ENCODE measurements around the gene EEFSEC. TPM values are rescaled to one million over a fixed set of nuclear protein-coding genes. Genes with fewer than 3 reads are reported as not detected.

Gene EEFSEC
- total and polyA plus RNA-seq, 2 of the 4 experiments (the other 2 are of a cell fraction) = 4.5 to 9.3 TPM

DNA sequence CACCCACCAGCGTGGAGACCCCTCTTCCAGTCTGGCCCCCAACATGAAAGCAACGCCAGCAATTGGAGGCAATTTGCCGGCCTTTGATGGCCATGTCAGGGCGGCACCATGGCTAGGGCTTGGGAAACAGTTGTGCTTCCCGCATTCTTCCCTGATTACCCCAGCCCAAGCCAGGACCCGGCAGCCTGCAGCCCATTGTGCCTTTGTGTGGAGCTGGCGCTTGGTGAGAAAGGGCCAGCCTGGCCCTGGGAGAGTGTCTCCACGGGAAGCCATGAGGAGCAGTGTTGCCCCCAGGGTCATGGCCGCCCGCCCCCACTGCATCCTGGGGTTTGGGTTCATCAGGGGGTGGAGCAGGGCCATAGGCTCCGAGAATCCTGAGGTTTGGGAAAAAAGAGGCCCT is 247.4 kb downstream of the EEFSEC start:
- Histone ChIP-seq H2BK5ac (ENCODE audit: low read depth, low read length, poor library complexity, severe bottlenecking) (no peak overlapping the region), H3K23ac (ENCODE audit: low read depth, low read length) (no peak overlapping the region), H2AK5ac (ENCODE audit: low read depth, low read length) (no peak overlapping the region), H2BK120ac (ENCODE audit: low read depth, low read length) (no peak overlapping the region), H2AFZ (replicated peaks; ENCODE audit: low read length, poor library complexity) (no peak overlapping the region), H2AK9ac (replicated peaks; ENCODE audit: low read depth, low read length, poor library complexity) (no peak overlapping the region), H3K56ac (ENCODE audit: extremely low read depth, insufficient read depth, low read length) (no peak overlapping the region), H3K18ac (ENCODE audit: low read depth, low read length) (no peak overlapping the region), H3K4me1 (ENCODE audit: control insufficient read depth, insufficient read depth, low read length) (peaks cover under 1% of the 10 kb centered on the region; the same call in 1 of the 2 replicates), H4K20me1 (ENCODE audit: insufficient read depth, low read length) (peaks cover 4% of the 10 kb centered on the region; the same call in 1 of the 2 replicates), H3K14ac (replicated peaks; ENCODE audit: low read depth, low read length) (no peak overlapping the region), H3K9ac (ENCODE audit: low read depth, low read length) (no peak overlapping the region), H3K9me1 (ENCODE audit: insufficient read depth, low read length) (peaks cover 4% of the 10 kb centered on the region; the same call in 1 of the 2 replicates), H3K4me2 (ENCODE audit: low read depth, low read length) (no peak overlapping the region), H3K36me3 (ENCODE audit: control insufficient read depth, insufficient read depth, low read length) (no peaks in the 10 kb centered on the region; the same call in 1 of the 2 replicates), H3K27ac (ENCODE audit: insufficient read depth, low read length) (no peak overlapping the region), H4K8ac (ENCODE audit: low read depth in 2 of 2, low read length in 2 of 2) (no peak overlapping the region), H2BK15ac (ENCODE audit: low read depth, low read length) (no peak overlapping the region), H3K9me3 (ENCODE audit: control insufficient read depth, insufficient read depth, low read length) (no peaks in the 10 kb centered on the region), H3K4ac (ENCODE audit: low read depth, low read length) (no peak overlapping the region), H2BK20ac (ENCODE audit: low read depth, low read length) (no peak overlapping the region), H3K27me3 (ENCODE audit: control insufficient read depth, insufficient read depth, low read length) (no peaks in the 10 kb centered on the region; the same call in 1 of the 2 replicates), H4K5ac (ENCODE audit: low read depth, low read length) (no peak overlapping the region), H4K91ac (ENCODE audit: insufficient read depth, low read depth, low read length) (no peak overlapping the region), H3K79me1 (ENCODE audit: low read depth in 1 of 2, low read length in 2 of 2) (no peaks in the 10 kb centered on the region), H3K4me3 (ENCODE audit: insufficient read depth, low read depth, low read length) (no peak overlapping the region)
- intact Hi-C loops (cut with micrococcal nuclease) (no loop called here), dilution Hi-C loops (cut with HindIII; ENCODE audit: low sequenced_read_pairs, unreplicated experiment) (no loop called here), in situ Hi-C loops (cut with MboI; ENCODE audit: low sequenced_read_pairs) (no loop called here)
- ATAC-seq (ENCODE audit: low read depth) (no peak), DNase-seq (no peak)
- ChIA-PET CTCF (interaction anchor here (0.6 kb wide), 1 partner anchor 184 kb away, joined by 3 read pairs; no protein-coding TSS in a partner anchor), POLR2A (ENCODE audit: unreplicated experiment) (no interaction called here)
- WGBS, 2 experiments (ENCODE audit: extremely low coverage in 2 of 2, insufficient read length in 1 of 2) = 85% methylated on average over 5 of the region's 11 CpGs; no CpG with 5 or more reads in 1 of the 2 experiments
- no TSS peak for BruUV-seq (replicated peaks)
- TF ChIP-seq NFE2L2 (IDR thresholded peaks at IDR 0.05; ENCODE audit: low read depth, low read length) = no peak
- no peak for TF ChIP-seq MAFK (IDR thresholded peaks at IDR 0.05; ENCODE audit: low read depth, low read length)
- TF ChIP-seq MAZ (IDR thresholded peaks at IDR 0.05; ENCODE audit: borderline replicate concordance, low read depth, low read length) = no peak
